Left lung (tissue), 10 donors: ENCODE data around the gene TMEM132E. TPM values are rescaled to one million over a fixed set of nuclear protein-coding genes. Genes with fewer than 3 reads are reported as not detected.

Experiments used
- ATAC-seq: fragments of 200-7000 bp; cut with Tn5 transposase; one replicate; pipeline ENCODE4 v1.9.1; 2020; ENCODE audit warnings: moderate library complexity
- DNase-seq, 4 donors: peaks; one replicate each; pipeline ENCODE4 v3.0.0-alpha.2; 2013 to 2020
- H3K27ac ChIP-seq, 2 donors: fragments of 200-600 bp; sonication (generic) in 1 of 2; one replicate each; pipeline versions ENCODE4 v1.5.0 to v1.8.0; 2020 to 2021
- H3K27me3 ChIP-seq, 2 donors: fragments of 200-600 bp; sonication (generic) in 1 of 2; one replicate each; pipeline versions ENCODE4 v1.5.0 to v1.8.0; 2020 to 2021
- H3K36me3 ChIP-seq, 2 donors: fragments of 200-600 bp; sonication (generic) in 1 of 2; one replicate each; pipeline versions ENCODE4 v1.5.0 to v1.8.0; 2020 to 2021
- H3K4me1 ChIP-seq, 2 donors: fragments of 200-600 bp; one replicate each; pipeline ENCODE4 v1.8.0; 2021
- H3K4me3 ChIP-seq, 2 donors: fragments of 200-600 bp; sonication (generic) in 1 of 2; one replicate each; pipeline versions ENCODE4 v1.5.0 to v1.8.0; 2020 to 2021; ENCODE audit warnings: mild to moderate bottlenecking in 1 of 2
- H3K9me3 ChIP-seq, 2 donors: fragments of 200-600 bp; sonication (generic) in 1 of 2; one replicate each; pipeline versions ENCODE4 v1.5.0 to v1.8.0; 2020 to 2021
- intact Hi-C, 2 donors: fragments of 100-400 bp; cut with DNase I; formaldehyde crosslinking; loops; one replicate each; pipeline versions ENCODE4 v1.11.2 to v1.14.2; 2022
- polyA plus RNA-seq, 6 donors: library from polyadenylated mRNA; unstranded; fragments of 120-200 nt; gene quantifications; one replicate each; pipeline ENCODE4 v1.2.1, GENCODE V29; 2013; ENCODE audit not compliant: insufficient read length in 6 of 6
- total RNA-seq, 2 donors: library from RNA; stranded (reverse); fragmentation: NEBNext Ultra II Directional; extraction: Animal tissue kit (Norgen Biotek cat#: 25700); gene quantifications; one replicate each; pipeline ENCODE4 v1.2.1, GENCODE V29; 2021
- TF ChIP-seq, protein P1 (sequence below), 2 donors: fragments of 200-600 bp; sonication (generic) in 1 of 2; IDR thresholded peaks; one replicate each; pipeline versions ENCODE4 v1.5.0 to v1.8.0; 2021; ENCODE audit warnings: antibody characterized with exemption in 2 of 2
- donor health status: DM: no; HTN: yes; CAD: no.
- donor health status: DM: no; HTN: no; CAD: no.

TMEM132E gene
- total and polyA plus RNA-seq, 8 donors = 0.08 to 0.32 (median 0.14) TPM

DNA sequence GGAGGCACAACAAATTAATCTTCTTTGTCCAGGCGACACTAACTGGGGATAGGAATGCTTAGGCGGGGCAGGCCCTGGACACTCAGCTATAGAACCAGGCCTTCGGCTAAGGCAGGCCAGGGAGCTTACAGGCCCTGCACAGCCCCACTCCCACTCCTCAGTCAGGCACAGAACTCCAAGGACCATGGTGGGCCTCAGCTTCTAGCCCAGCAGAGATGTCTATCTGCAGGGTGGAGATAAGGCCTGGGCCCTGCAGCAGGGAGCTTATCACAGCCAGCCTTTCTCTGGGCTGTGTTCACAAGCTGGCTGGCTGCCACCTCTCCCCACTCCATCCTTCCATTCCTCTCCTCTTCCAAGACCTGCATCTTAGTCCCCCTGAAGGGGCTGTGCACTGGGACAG is 68.1 kb downstream of the TMEM132E start:
- no peak overlapping the region for H3K27ac ChIP-seq
- intact Hi-C loops = no loop called here
- no peak for ATAC-seq
- DNase-seq = no peak
- H3K27me3 ChIP-seq = peaks cover 0 to 75% of the 10 kb centered on the region in 2 donors
- H3K4me1 ChIP-seq = no peaks in the 10 kb centered on the region
- H3K9me3 ChIP-seq = no peaks in the 10 kb centered on the region
- no peaks in the 10 kb centered on the region for H3K36me3 ChIP-seq
- TF ChIP-seq, protein P1, sequence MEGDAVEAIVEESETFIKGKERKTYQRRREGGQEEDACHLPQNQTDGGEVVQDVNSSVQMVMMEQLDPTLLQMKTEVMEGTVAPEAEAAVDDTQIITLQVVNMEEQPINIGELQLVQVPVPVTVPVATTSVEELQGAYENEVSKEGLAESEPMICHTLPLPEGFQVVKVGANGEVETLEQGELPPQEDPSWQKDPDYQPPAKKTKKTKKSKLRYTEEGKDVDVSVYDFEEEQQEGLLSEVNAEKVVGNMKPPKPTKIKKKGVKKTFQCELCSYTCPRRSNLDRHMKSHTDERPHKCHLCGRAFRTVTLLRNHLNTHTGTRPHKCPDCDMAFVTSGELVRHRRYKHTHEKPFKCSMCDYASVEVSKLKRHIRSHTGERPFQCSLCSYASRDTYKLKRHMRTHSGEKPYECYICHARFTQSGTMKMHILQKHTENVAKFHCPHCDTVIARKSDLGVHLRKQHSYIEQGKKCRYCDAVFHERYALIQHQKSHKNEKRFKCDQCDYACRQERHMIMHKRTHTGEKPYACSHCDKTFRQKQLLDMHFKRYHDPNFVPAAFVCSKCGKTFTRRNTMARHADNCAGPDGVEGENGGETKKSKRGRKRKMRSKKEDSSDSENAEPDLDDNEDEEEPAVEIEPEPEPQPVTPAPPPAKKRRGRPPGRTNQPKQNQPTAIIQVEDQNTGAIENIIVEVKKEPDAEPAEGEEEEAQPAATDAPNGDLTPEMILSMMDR (IDR thresholded peaks at IDR 0.05) = no peak
- no peak overlapping the region for H3K4me3 ChIP-seq

DNA sequence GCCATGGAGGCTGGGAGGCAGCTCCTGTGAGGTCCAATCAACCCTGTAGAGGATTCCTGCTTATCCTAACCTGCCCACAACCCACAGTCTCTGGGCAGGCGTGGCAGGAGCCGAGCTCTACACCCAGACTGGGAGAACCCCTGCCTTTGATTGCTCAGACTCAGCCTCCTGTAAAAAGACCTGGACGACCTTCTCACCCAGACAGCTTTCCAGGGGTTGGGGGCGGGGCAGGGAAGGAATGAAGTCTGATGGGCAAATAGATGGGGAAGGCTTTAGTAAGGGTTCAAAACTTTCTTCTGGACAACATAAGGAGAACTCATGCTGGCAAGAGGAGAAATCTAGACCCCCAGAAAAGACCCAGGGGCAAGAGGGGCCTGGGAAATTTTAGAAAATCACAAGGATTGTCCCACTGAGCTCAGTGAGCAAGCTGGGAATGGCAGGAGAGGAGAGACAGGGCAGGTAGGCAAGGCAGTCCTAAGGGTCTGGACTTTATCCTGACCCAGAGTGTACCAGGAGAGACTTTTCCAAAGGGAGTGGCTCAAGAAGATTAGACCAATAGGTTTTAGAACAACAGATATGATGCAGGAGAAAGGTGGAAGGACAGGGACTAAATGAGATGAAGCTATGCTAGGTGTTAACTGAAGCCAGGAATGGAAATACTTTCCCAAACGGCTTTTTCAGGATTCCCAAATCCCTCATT is 70.8 kb downstream of the TMEM132E start:
- DNase-seq (no peak), ATAC-seq (no peak)
- Histone ChIP-seq H3K36me3 (no peaks in the 10 kb centered on the region), H3K27ac (no peak overlapping the region), H3K4me1 (no peaks in the 10 kb centered on the region), H3K9me3 (no peaks in the 10 kb centered on the region), H3K27me3 (peaks cover 0 to 69% of the 10 kb centered on the region in 2 donors), H3K4me3 (no peak overlapping the region)
- TF ChIP-seq, protein P1 (IDR thresholded peaks at IDR 0.05) = no peak
- intact Hi-C loops = no loop called here

DNA sequence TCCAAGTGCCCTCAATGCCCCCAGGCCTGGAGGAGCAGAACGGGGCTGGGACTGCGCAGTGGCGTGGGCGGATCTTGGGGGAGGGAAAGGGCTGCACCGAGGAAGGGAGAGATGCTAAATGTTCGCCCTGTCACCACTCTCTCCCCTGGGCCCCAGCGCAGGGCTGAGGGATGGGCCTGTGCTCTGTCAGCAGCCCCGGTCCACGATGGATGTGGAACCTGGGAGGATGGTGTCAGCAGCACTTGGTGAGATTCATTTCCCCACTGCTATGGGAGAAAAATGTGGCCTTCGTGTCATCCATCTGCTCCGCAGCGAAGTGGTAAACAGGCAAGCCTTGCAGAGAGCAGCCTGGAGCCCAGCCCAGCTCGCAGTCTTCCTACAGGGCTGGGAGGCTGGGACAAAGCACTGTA is 72.0 kb downstream of the TMEM132E start:
- no peaks in the 10 kb centered on the region for H3K9me3 ChIP-seq
- no peak for ATAC-seq
- TF ChIP-seq, protein P1 (IDR thresholded peaks at IDR 0.05) = no peak

DNA sequence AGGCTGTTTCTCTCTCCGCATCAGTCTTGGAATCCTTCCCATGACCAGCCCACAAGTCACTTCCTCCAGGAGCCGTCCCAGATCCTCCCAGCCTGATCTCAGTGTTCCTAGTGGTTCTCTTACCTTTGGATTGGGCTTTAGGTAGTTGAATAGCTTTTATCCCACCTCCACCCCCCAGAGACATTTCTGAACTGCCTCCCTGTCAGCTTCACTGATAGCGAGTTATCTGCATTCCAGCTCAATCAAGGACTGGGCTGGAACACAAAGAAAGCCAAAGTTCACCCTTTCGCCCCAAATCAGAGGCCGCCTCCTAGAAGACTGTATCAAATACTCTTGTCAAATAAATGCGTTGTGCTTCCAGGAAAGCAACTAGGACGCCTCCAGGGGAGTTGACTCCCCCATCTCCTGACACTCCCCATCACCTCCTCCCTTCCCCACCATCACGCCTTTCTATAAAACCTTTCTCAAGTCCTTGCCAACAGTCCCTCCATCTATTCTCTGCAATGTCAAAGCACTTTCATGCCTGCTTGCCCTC is 72.7 kb downstream of the TMEM132E start:
- Histone ChIP-seq H3K27ac (no peak overlapping the region), H3K4me3 (no peak overlapping the region), H3K36me3 (no peaks in the 10 kb centered on the region), H3K4me1 (no peaks in the 10 kb centered on the region), H3K27me3 (peaks cover 0 to 61% of the 10 kb centered on the region in 2 donors), H3K9me3 (no peaks in the 10 kb centered on the region)
- ATAC-seq (no peak), DNase-seq (no peak)
- TF ChIP-seq, protein P1 (IDR thresholded peaks at IDR 0.05) = no peak
- intact Hi-C loops = no loop called here

More for the DNA sequence above, 72.0 kb downstream of the TMEM132E start:
- intact Hi-C loops = no loop called here
- no peak overlapping the region for H3K4me3 ChIP-seq
- H3K36me3 ChIP-seq = no peaks in the 10 kb centered on the region
- H3K27me3 ChIP-seq = peaks cover 0 to 61% of the 10 kb centered on the region in 2 donors
- no peak for DNase-seq
- H3K27ac ChIP-seq = no peak overlapping the region
- no peaks in the 10 kb centered on the region for H3K4me1 ChIP-seq

DNA sequence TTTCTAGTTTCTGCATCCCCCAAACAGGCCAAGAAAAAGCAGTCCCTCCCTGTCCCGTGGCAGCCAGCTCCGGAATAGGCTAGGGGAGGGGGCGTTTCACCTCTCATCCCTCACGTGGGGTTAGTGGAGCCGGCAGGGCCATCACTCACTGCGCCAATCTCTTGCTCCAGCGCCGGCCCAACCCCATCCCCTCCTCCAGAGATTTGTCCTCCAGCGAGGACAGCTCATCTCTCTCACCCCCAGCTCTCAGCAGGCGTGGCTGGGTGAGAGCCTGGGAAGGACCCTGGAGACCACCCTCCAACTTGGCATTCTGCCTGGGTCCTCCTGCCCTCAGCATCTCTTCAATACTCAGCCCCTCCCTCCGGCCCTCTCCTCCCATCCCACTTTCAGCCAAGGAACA is 74.1 kb downstream of the TMEM132E start:
- TF ChIP-seq, protein P1 (IDR thresholded peaks at IDR 0.05) = no peak

More for the DNA sequence above, 74.1 kb downstream of the TMEM132E start:
- ATAC-seq = no peak
- peak in 1 of 4 donors; percentile 15 for DNase-seq
- Histone ChIP-seq H3K9me3 (no peaks in the 10 kb centered on the region), H3K4me1 (no peaks in the 10 kb centered on the region), H3K4me3 (no peak overlapping the region), H3K27me3 (peaks cover 0 to 56% of the 10 kb centered on the region in 2 donors), H3K27ac (no peak overlapping the region), H3K36me3 (no peaks in the 10 kb centered on the region)
- intact Hi-C loops = no loop called here
